Measurements from ENCODE around the gene LMF1.

- TF ChIP-seq TAF1 (IDR thresholded peaks at IDR 0.05; ENCODE audit: borderline replicate concordance, insufficient read depth, low read length) (no peak), SIN3A (IDR thresholded peaks at IDR 0.05; ENCODE audit: borderline replicate concordance, insufficient read depth, low read length) (no peak), POLR2AphosphoS5 (IDR thresholded peaks at IDR 0.05; ENCODE audit: low read depth, low read length) (no peak), REST (IDR thresholded peaks at IDR 0.05; ENCODE audit: insufficient read depth in 1 of 2, low read depth in 2 of 2, low read length in 2 of 2) (no peak)
These were observed 46.0 kb downstream of the LMF1 start for GRCh38 chr16:924806-925205.

Measured in PFSK-1 (cell line).